Astrocyte (in vitro differentiated cells and primary cell): Measurements from ENCODE around the gene RNF145. TPM values are rescaled to one million over a fixed set of nuclear protein-coding genes. Genes with fewer than 3 reads are reported as not detected.

Source experiments
- DNase-seq: peaks from one replicate; pipeline ENCODE4 v3.0.0-alpha.2; 2010; ENCODE audit warnings: low read depth
- FAIRE-seq: peaks from 2 replicates; lab custom pipeline; 2011; peaks lifted over from hg19 to GRCh38; lab: Jason Lieb, UNC
- H2AFZ ChIP-seq: 2 replicates; pipeline ENCODE4 v1.6.0; 2012; ENCODE audit warnings: low read depth, low read length, inconsistent platforms
- H3K27ac ChIP-seq: 2 replicates; pipeline ENCODE4 v1.5.1; 2011; ENCODE audit warnings: low read depth, low read length, inconsistent platforms
- H3K27me3 ChIP-seq: 2 replicates; pipeline ENCODE4 v1.6.0; 2011; ENCODE audit warnings: low read length, inconsistent platforms; ENCODE audit not compliant: insufficient read depth
- H3K36me3 ChIP-seq: 2 replicates; pipeline ENCODE4 v1.5.1; 2011; ENCODE audit warnings: low read length, inconsistent platforms; ENCODE audit not compliant: insufficient read depth
- H3K4me1 ChIP-seq: 2 replicates; pipeline ENCODE4 v1.5.1; 2011; ENCODE audit warnings: low read length, inconsistent platforms; ENCODE audit not compliant: insufficient read depth
- H3K4me2 ChIP-seq: 2 replicates; pipeline ENCODE4 v1.6.0; 2012; ENCODE audit warnings: low read length, inconsistent platforms
- H3K4me3 ChIP-seq: 2 replicates; pipeline ENCODE4 v1.5.1; 2011; ENCODE audit warnings: low read depth, mild to moderate bottlenecking, low read length, inconsistent platforms; ENCODE audit not compliant: insufficient read depth
- H3K79me2 ChIP-seq: 2 replicates; pipeline ENCODE4 v1.6.0; 2012; ENCODE audit warnings: mild to moderate bottlenecking, low read length, inconsistent platforms; ENCODE audit not compliant: insufficient read depth
- H3K9ac ChIP-seq: 2 replicates; pipeline ENCODE4 v1.6.0; 2012; ENCODE audit warnings: mild to moderate bottlenecking, low read length, inconsistent platforms
- H3K9me3 ChIP-seq: 2 replicates; pipeline ENCODE4 v1.5.1; 2012; ENCODE audit warnings: low read depth, mild to moderate bottlenecking, low read length, inconsistent platforms; ENCODE audit not compliant: insufficient read depth
- H4K20me1 ChIP-seq: 2 replicates; pipeline ENCODE4 v1.6.0; 2012; ENCODE audit warnings: low read length, inconsistent platforms; ENCODE audit not compliant: insufficient read depth
- H3K27ac Mint-ChIP-seq: one replicate; pipeline ENCODE4 v1.8.0; 2021; ENCODE audit warnings: mild to moderate bottlenecking, mixed read lengths; ENCODE audit not compliant: unreplicated experiment
- H3K27me3 Mint-ChIP-seq: one replicate; pipeline ENCODE4 v1.8.0; 2021; ENCODE audit warnings: low read depth, mixed read lengths; ENCODE audit not compliant: unreplicated experiment
- H3K36me3 Mint-ChIP-seq: one replicate; pipeline ENCODE4 v1.8.0; 2021; ENCODE audit warnings: low read depth, mixed read lengths; ENCODE audit not compliant: unreplicated experiment
- H3K4me1 Mint-ChIP-seq: one replicate; pipeline ENCODE4 v1.8.0; 2021; ENCODE audit warnings: low read depth, mixed read lengths; ENCODE audit not compliant: unreplicated experiment
- H3K4me3 Mint-ChIP-seq: one replicate; pipeline ENCODE4 v1.8.0; 2021; ENCODE audit warnings: mild to moderate bottlenecking, moderate library complexity, mixed read lengths; ENCODE audit not compliant: unreplicated experiment
- H3K9me3 Mint-ChIP-seq: one replicate; pipeline ENCODE4 v1.8.0; 2021; ENCODE audit warnings: mild to moderate bottlenecking, mixed read lengths; ENCODE audit not compliant: unreplicated experiment
- EZH2 ChIP-seq: IDR thresholded peaks from 2 replicates; pipeline ENCODE4 v1.6.1; 2012; ENCODE audit warnings: mild to moderate bottlenecking, low read length, inconsistent platforms; ENCODE audit not compliant: insufficient read depth
- total RNA-seq: library from RNA; stranded (reverse); gene quantifications from 2 replicates; pipeline ENCODE4 v1.2.1, GENCODE V29; 2021
- TF ChIP-seq, protein P1 (sequence below): IDR thresholded peaks from 2 replicates; pipeline ENCODE4 v1.5.1; 2011; ENCODE audit warnings: low read depth, mild to moderate bottlenecking, inconsistent platforms, low read length, moderate library complexity; ENCODE audit not compliant: insufficient read depth

Gene RNF145
- total RNA-seq, 1 donor from 2014 or later: 54.0 TPM

DNA sequence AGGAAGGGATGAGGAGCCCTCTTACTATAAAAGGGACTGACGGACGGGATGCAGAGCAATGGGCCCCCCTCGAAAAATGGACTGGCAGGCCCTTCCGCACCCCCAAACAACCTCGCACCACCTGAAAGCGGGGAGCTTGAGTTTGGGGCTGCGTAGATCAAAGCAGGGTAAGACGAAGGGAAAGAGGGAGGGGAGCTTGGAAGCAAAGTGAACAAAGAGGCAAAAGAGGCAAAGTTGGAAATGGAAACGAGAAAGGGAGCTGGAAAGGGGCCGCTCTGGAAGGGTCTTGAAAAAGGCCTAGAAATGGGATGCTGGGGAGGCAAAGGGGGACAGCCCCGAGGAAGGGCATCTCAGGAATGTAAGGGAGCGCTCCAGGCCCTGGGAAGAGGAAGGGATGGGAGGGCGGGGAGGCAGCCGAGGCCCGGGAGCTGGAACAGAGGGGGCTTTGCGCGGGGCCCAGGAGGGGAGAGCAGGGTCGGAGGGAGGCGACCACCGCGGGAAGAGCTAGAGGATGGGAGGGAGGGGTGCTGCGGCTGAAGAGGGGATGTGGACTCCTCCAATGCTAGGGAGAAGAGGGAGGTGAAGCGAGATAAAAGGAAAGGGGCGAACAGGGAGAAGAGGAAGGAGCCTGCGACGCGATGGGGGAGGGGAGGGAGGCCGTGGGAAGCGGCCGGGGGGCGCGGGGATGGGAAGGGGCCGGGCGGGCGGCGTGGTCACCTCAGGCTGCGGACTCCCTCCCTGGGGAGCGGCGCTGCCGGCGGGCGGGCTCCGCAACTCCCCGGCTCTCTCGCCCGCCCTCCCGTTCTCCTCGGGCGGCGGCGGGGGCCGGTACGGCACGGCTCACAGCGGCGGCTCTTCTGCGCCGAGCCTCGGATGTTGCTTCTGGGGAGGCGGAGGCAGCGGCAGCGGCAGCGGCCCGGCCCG, 577 bp downstream of the RNF145 start:
- Histone ChIP-seq H3K36me3 (no peaks in the 10 kb centered on the region), H3K4me3 (peak overlapping the region; percentile 92), H2AFZ (peak overlapping the region; percentile 37), H4K20me1 (peaks cover 32% of the 10 kb centered on the region), H3K9ac (peak overlapping the region; percentile 100), H3K9me3 (no peaks in the 10 kb centered on the region), H3K4me1 (peaks cover 17% of the 10 kb centered on the region), H3K27ac (peak overlapping the region; percentile 88), H3K4me2 (peak overlapping the region; percentile 99), H3K79me2 (peaks cover 55% of the 10 kb centered on the region), H3K27me3 (no peaks in the 10 kb centered on the region)
- Mint-ChIP-seq H3K4me1 (peaks cover 16% of the 10 kb centered on the region), H3K4me3 (peak overlapping the region; percentile 99), H3K27ac (peak overlapping the region; percentile 100), H3K9me3 (no peaks in the 10 kb centered on the region), H3K27me3 (no peaks in the 10 kb centered on the region), H3K36me3 (no peaks in the 10 kb centered on the region)
- no peak for TF ChIP-seq EZH2
- TF ChIP-seq, protein P1, sequence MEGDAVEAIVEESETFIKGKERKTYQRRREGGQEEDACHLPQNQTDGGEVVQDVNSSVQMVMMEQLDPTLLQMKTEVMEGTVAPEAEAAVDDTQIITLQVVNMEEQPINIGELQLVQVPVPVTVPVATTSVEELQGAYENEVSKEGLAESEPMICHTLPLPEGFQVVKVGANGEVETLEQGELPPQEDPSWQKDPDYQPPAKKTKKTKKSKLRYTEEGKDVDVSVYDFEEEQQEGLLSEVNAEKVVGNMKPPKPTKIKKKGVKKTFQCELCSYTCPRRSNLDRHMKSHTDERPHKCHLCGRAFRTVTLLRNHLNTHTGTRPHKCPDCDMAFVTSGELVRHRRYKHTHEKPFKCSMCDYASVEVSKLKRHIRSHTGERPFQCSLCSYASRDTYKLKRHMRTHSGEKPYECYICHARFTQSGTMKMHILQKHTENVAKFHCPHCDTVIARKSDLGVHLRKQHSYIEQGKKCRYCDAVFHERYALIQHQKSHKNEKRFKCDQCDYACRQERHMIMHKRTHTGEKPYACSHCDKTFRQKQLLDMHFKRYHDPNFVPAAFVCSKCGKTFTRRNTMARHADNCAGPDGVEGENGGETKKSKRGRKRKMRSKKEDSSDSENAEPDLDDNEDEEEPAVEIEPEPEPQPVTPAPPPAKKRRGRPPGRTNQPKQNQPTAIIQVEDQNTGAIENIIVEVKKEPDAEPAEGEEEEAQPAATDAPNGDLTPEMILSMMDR: no peak
- FAIRE-seq (no peak), DNase-seq (peak; percentile 25)

DNA sequence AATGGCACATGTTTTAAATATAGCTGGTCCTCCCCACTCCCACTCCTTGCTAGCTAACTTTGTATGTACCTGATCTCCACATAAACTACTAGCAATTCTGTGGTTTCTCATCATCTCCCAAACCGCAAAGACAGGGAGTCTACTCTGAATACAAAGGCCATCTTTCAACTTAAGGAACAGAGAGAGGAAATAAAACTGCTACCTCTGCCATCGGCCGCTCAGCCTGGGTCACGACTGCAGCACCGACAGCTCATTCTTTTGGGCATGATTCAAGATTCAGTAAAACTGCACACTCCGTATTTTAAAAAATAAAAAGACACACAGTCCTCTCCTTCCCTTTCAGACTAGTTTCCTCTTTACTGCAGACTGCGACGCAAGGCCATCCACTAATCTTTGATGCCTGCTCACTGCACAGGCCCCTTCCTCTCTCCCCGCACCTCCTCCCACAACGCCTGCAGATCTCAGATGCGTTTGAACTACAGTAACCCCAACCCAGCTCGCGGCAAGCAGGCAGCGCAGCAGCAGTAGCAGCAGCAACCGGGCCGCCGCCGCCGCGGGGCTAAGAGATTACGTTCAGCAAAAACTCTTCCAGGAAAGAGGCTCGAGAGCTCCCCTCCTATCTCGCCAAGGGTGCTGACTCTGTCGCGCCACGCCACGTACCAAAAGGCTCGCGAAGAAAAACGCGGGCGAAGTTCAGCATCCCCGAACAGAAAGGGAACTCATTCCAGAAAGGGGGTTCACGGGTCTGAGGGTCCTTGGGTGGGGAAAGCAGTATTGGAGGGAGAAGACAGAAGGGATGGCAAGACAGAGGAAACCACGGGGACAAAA, 1.5 kb downstream of the RNF145 start:
- no peaks in the 10 kb centered on the region for H3K27me3 ChIP-seq
- peak overlapping the region; percentile 88 for H3K27ac ChIP-seq
- H3K4me1 ChIP-seq: peaks cover 19% of the 10 kb centered on the region
- H2AFZ ChIP-seq: no peak overlapping the region
- H3K36me3 ChIP-seq: no peaks in the 10 kb centered on the region
- no peaks in the 10 kb centered on the region for H3K9me3 ChIP-seq
- peak; percentile 89 for DNase-seq
- H3K4me2 ChIP-seq: peak overlapping the region; percentile 99
- H3K27me3 Mint-ChIP-seq: no peaks in the 10 kb centered on the region
- peaks cover 64% of the 10 kb centered on the region for H3K79me2 ChIP-seq
- H3K4me3 ChIP-seq: peak overlapping the region; percentile 92
- H3K9me3 Mint-ChIP-seq: no peaks in the 10 kb centered on the region
- peaks cover 40% of the 10 kb centered on the region for H4K20me1 ChIP-seq
- peak overlapping the region; percentile 99 for H3K4me3 Mint-ChIP-seq
- no peaks in the 10 kb centered on the region for H3K36me3 Mint-ChIP-seq
- TF ChIP-seq, protein P1: no peak
- TF ChIP-seq EZH2: no peak
- peaks cover 18% of the 10 kb centered on the region for H3K4me1 Mint-ChIP-seq
- H3K27ac Mint-ChIP-seq: peak overlapping the region; percentile 100
- H3K9ac ChIP-seq: peak overlapping the region; percentile 100
- FAIRE-seq: no peak
